ENCODE data around the gene SMR3A.

The SMR3A gene

GRCh38 chr4:70360460-70360859 lies at the start of gene SMR3A:
TSS of gene SMR3A (plus strand) at chr4:70360760. CDS start at chr4:70362116, 1,356 bp downstream.
- no peak for DNase-seq (ENCODE audit: low spot score)

GRCh38 chr4:70313736-70314135 lies 46.8 kb upstream of the SMR3A start:
- DNase-seq (ENCODE audit: low spot score): no peak

GRCh38 chr4:70315928-70316327 lies 44.6 kb upstream of the SMR3A start:
- DNase-seq (ENCODE audit: low spot score): no peak

GRCh38 chr4:70326052-70326451 lies 34.5 kb upstream of the SMR3A start:
- no peak for DNase-seq (ENCODE audit: low spot score)

- no peak for DNase-seq (ENCODE audit: low spot score)
Measured at GRCh38 chr4:70334681-70335080, 25.9 kb upstream of the SMR3A start, which contains the start of gene CABS1. TSS of gene CABS1 (plus strand) at chr4:70334981. CDS start at chr4:70335040, 59 bp downstream.

GRCh38 chr4:70336043-70336442 lies 24.5 kb upstream of the SMR3A start:
- no peak for DNase-seq (ENCODE audit: low spot score)

- DNase-seq (ENCODE audit: low spot score): no peak
Measured at GRCh38 chr4:70337886-70338420, 22.6 kb upstream of the SMR3A start.

GRCh38 chr4:70356185-70356584 lies 4.4 kb upstream of the SMR3A start:
- no peak for DNase-seq (ENCODE audit: low spot score)

GRCh38 chr4:70359115-70359661 lies 1.4 kb upstream of the SMR3A start:
- DNase-seq (ENCODE audit: low spot score): no peak

- DNase-seq (ENCODE audit: low spot score): no peak
Measured at GRCh38 chr4:70364002-70364401, 3.4 kb downstream of the SMR3A start.

GRCh38 chr4:70365479-70365878 lies 4.9 kb downstream of the SMR3A start:
- no peak for DNase-seq (ENCODE audit: low spot score)

- no peak for DNase-seq (ENCODE audit: low spot score)
Measured at GRCh38 chr4:70367813-70368212, 7.3 kb downstream of the SMR3A start.

- no peak for DNase-seq (ENCODE audit: low spot score)
Measured at GRCh38 chr4:70371987-70372386, 11.4 kb downstream of the SMR3A start.

- DNase-seq (ENCODE audit: low spot score): no peak
Measured at GRCh38 chr4:70372760-70373159, 12.2 kb downstream of the SMR3A start.

- DNase-seq (ENCODE audit: low spot score): no peak
Measured at GRCh38 chr4:70380578-70380977, 20.0 kb downstream of the SMR3A start.

- no peak for DNase-seq (ENCODE audit: low spot score)
Measured at GRCh38 chr4:70382691-70383181, 22.2 kb downstream of the SMR3A start, which contains the start of gene SMR3B. TSS of gene SMR3B (plus strand) at chr4:70383131. CDS start at chr4:70384511, 1,380 bp downstream.

GRCh38 chr4:70392057-70392776 lies 31.7 kb downstream of the SMR3A start:
- DNase-seq (ENCODE audit: low spot score): no peak

GRCh38 chr4:70397580-70397979 lies 37.0 kb downstream of the SMR3A start, which contains the start of gene OPRPN:
TSS of gene OPRPN (plus strand) at chr4:70397940. CDS start at chr4:70399286, 1,346 bp downstream.
- DNase-seq (ENCODE audit: low spot score): no peak

GRCh38 chr4:70399319-70399718 lies 38.8 kb downstream of the SMR3A start:
- DNase-seq (ENCODE audit: low spot score): no peak

GRCh38 chr4:70402762-70403161 lies 42.2 kb downstream of the SMR3A start:
- DNase-seq (ENCODE audit: low spot score): no peak

- no peak for DNase-seq (ENCODE audit: low spot score)
Measured at GRCh38 chr4:70405765-70406164, 45.2 kb downstream of the SMR3A start.

Data from Ammon's horn (tissue), 1 donor.